HepG2 (cell line): ENCODE results near the gene ZC3H7B. TPM values are rescaled to one million over a fixed set of nuclear protein-coding genes. Genes with fewer than 3 reads are reported as not detected.

Experiments used
- ARID5B ChIP-seq: IDR thresholded peaks from 2 replicates; pipeline ENCODE4 v1.4.0; 2020; ENCODE audit warnings: mild to moderate bottlenecking, missing genetic modification reagents
- BHLHE40 ChIP-seq: IDR thresholded peaks from 2 replicates; pipeline ENCODE4 v1.6.1; 2011; ENCODE audit warnings: low read length, improper control_type of control experiment
- CENPX ChIP-seq: sonication (generic); formaldehyde crosslinking; IDR thresholded peaks from 2 replicates; pipeline ENCODE4 v1.9.0; 2021; ENCODE audit warnings: mild to moderate bottlenecking, missing genetic modification reagents, moderate library complexity
- CSRNP1 ChIP-seq: sonication (generic); formaldehyde crosslinking; IDR thresholded peaks from 2 replicates; pipeline ENCODE4 v1.8.1; 2023; ENCODE audit warnings: mild to moderate bottlenecking, missing genetic modification reagents
- GMEB1 ChIP-seq: sonication (generic); formaldehyde crosslinking; IDR thresholded peaks from 2 replicates; pipeline ENCODE4 v1.5.1; 2020; ENCODE audit warnings: missing genetic modification reagents, mild to moderate bottlenecking, borderline replicate concordance
- JUNB ChIP-seq: sonication (generic); formaldehyde crosslinking; IDR thresholded peaks from 2 replicates; pipeline ENCODE4 v1.8.0; 2022; ENCODE audit warnings: missing genetic modification reagents, mild to moderate bottlenecking, borderline replicate concordance
- KLF16 ChIP-seq, 2 experiments: sonication (generic) in 1 of 2; formaldehyde crosslinking in 1 of 2; IDR thresholded peaks; 2 replicates each; pipeline versions ENCODE4 v1.6.1 to v1.8.0; 2016 to 2023; ENCODE audit warnings: missing genetic modification reagents in 2 of 2, missing compliant biosample characterization in 1 of 2
- MXD4 ChIP-seq: IDR thresholded peaks from 2 replicates; pipeline ENCODE4 v1.6.1; 2016; ENCODE audit warnings: mild to moderate bottlenecking, missing biosample characterization, missing genetic modification reagents
- NFRKB ChIP-seq: fragments of 450-650 bp; IDR thresholded peaks from 2 replicates; pipeline ENCODE4 v1.6.1; 2017
- PBX2 ChIP-seq: IDR thresholded peaks from 2 replicates; pipeline ENCODE4 v1.6.1; 2016; ENCODE audit warnings: control low read depth
- RAD51 ChIP-seq: fragments of 450-650 bp; IDR thresholded peaks from 2 replicates; pipeline ENCODE4 v1.6.1; 2016; ENCODE audit warnings: borderline replicate concordance
- SOX5 ChIP-seq: IDR thresholded peaks from 2 replicates; pipeline ENCODE4 v1.6.1; 2016; ENCODE audit warnings: borderline replicate concordance
- TCF7L2 ChIP-seq: IDR thresholded peaks from 2 replicates; pipeline ENCODE4 v1.6.1; 2011; ENCODE audit warnings: mild to moderate bottlenecking, low read depth, low read length, moderate library complexity
- TFE3 ChIP-seq: IDR thresholded peaks from 2 replicates; pipeline ENCODE4 v1.6.1; 2016
- ZBTB21 ChIP-seq: sonication (generic); formaldehyde crosslinking; IDR thresholded peaks from 2 replicates; pipeline ENCODE4 v1.4.0; 2020; ENCODE audit warnings: missing genetic modification reagents
- ZMYM2 ChIP-seq: sonication (generic); formaldehyde crosslinking; IDR thresholded peaks from 2 replicates; pipeline ENCODE4 v1.8.0; 2022; ENCODE audit warnings: mild to moderate bottlenecking, missing genetic modification reagents
- ZNF546 ChIP-seq: sonication (generic); formaldehyde crosslinking; conservative IDR thresholded peaks from 2 replicates; pipeline ENCODE4 v1.8.1; 2023; ENCODE audit warnings: mild to moderate bottlenecking, missing genetic modification reagents
- ZNF615 ChIP-seq: sonication (generic); formaldehyde crosslinking; IDR thresholded peaks from 2 replicates; pipeline ENCODE4 v1.5.0; 2020; ENCODE audit warnings: mild to moderate bottlenecking, missing genetic modification reagents, borderline replicate concordance
- ZNF747 ChIP-seq: sonication (generic); formaldehyde crosslinking; IDR thresholded peaks from 2 replicates; pipeline ENCODE4 v1.8.1; 2023; ENCODE audit warnings: missing genetic modification reagents, mild to moderate bottlenecking, borderline replicate concordance
- ZSCAN9 ChIP-seq: IDR thresholded peaks from 2 replicates; pipeline ENCODE4 v1.6.1; 2016; ENCODE audit warnings: borderline replicate concordance
- polyA plus RNA-seq, 8 experiments: library from polyadenylated mRNA; depleted of rRNA in 3 of 8; stranded (reverse) in 7 of 8; unstranded in 1 of 8; fragments of >200 nt; fragmentation: Illumina TruSeq in 4 of 8; extraction: Trizol in 4 of 8; gene quantifications; 2 replicates each; pipeline versions ENCODE4 v1.2.1 to v1.2.3, GENCODE V29; 2011 to 2016; ENCODE audit warnings: low read depth in 4 of 8, missing spikeins in 1 of 8, mixed read lengths in 1 of 8; ENCODE audit not compliant: insufficient read depth in 1 of 8
- total RNA-seq, 5 experiments: library from RNA; depleted of rRNA; stranded (reverse); fragments of >200 nt; fragmentation: Illumina TruSeq; extraction: Trizol; gene quantifications; 2 replicates each; pipeline ENCODE4 v1.2.3, GENCODE V29; 2016; ENCODE audit warnings: low read depth in 1 of 5

ZC3H7B gene
- total and polyA plus RNA-seq, 2 of the 13 experiments (the other 11 are each of a cell fraction or from before 2014, with no cell fraction given) = 26.4 to 37.2 TPM

GRCh38 chr22:41403532-41404318 lies 102.4 kb downstream of the ZC3H7B start (continued):
- TF ChIP-seq ZNF546 (CRISPR knock-in tag) (no peak), CENPX (CRISPR knock-in tag) (no peak), ZNF747 (CRISPR knock-in tag) (no peak), RAD51 (no peak), TFE3 (CRISPR knock-in tag) (peak; percentile 52; the same call in 1 of the 2 replicates), CSRNP1 (no peak), BHLHE40 (no peak), NFRKB (no peak), ZMYM2 (no peak), ARID5B (CRISPR knock-in tag) (peak; percentile 48; the same call in 1 of the 2 replicates), ZNF615 (CRISPR knock-in tag) (no peak), TCF7L2 (no peak), SOX5 (CRISPR knock-in tag) (no peak), KLF16 (CRISPR knock-in tag; IDR thresholded peaks at IDR 0.05) (no peak), ZBTB21 (CRISPR knock-in tag) (no peak), PBX2 (no peak), GMEB1 (CRISPR knock-in tag) (no peak), MXD4 (CRISPR knock-in tag) (peak; percentile 28; the same call in 1 of the 2 replicates), ZSCAN9 (CRISPR knock-in tag) (peak; percentile 72; the same call in 1 of the 2 replicates), JUNB (CRISPR knock-in tag) (no peak)
